HG02571 (cell line): ENCODE measurements around the gene GPR39.

Experiments
- ATAC-seq: cut with Tn5 transposase; IDR thresholded peaks from one replicate; pipeline ENCODE4 v1.9.1; 2021; ENCODE audit warnings: mild to moderate bottlenecking, moderate library complexity; ENCODE audit not compliant: unreplicated experiment

Gene GPR39

DNA sequence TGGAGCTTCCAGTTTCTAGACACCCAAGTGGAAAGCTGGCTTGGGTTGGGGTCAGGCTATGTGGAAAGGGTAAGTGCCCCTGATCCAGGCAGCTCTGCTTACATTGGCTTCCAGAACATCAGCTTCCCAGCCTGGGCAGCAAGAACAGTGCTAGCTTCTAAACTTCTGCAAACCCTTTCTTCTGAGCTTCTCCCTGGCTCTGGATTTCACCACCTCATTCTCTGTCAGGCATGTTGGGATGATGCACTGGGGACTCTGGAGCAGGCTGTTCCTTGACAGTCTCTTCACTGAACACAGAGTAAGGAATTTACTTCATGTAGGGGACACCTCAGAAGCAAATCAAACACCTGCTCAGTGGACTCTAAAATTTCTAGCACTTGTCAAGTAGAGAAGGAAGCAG, 180.6 kb downstream of the GPR39 start:
- no peak for ATAC-seq

DNA sequence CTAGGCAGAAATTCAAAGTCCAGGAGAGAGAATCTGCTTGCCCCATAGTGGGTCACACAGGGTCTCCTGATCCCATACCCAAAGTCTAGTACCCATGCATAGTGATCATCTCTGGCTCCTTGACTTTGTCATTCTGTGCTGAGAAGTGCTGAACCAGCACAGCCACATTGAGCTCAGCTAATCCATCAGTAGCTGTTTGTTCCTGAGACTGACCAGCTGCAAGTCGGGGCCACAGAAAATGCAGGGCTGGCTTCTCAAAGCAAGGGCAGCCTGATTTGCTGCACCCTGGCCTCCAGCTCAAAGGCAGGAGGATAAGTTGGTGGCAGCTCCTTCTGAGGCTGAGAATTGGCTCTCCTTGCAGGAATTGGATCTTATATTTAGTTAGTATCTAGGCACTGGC, 181.2 kb downstream of the GPR39 start:
- ATAC-seq = no peak

DNA sequence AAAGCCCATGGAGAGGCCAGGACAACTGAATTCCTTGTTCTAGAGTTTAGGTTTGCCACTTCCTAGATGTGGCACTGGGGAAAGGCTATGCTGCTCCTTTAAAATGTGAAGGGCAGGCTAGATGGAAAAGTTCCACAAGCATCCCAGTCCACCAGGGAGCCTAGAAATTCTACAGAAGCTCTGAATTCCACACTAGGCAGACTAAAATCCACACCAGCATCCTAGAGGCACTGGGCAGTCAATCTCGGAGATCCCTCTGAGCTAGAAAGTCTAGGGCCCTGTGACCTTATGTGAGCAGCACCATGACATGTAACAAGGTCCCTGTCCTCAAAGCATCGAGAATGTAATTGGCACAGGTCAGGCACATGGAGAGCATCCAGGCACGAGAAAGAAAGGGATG, 181.9 kb downstream of the GPR39 start:
- ATAC-seq = no peak

DNA sequence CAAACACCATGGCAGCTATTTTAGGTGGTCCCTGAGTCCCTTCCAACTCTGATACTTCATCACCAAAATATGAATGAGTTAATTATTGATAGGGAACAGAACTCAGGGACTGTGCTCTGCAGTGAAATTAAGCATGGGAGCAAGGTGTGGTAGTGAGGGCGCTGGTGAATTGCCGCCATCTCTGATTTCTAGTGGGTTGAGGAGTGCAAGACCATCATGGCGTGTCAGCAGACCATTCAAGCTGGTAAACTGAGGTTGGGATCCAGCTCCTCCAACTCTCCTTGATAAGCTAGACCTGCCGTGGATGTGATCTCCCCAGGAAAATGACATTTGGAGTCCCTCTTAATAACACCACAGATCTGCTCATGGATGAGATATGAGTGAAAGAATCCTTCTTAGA, 183.0 kb downstream of the GPR39 start:
- no peak for ATAC-seq

DNA sequence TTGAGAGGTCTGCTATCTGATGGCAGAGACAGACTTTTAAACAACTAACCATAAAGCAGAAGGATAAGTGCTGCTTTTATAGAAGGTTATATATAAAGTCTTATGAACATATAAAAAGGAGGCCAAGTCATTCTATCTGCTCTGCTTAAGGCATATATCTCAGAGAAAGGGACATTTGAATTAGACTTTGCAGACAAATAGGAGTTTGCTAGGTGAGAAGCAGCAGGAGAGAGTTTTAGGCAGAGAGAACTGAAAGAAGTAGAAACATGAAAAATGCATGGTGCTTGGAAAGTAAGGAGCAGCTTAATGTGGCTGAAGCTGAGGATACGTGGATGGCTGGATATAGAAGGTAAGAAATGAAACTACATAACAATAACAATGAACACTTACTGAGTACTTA, 188.0 kb downstream of the GPR39 start:
- ATAC-seq = no peak

DNA sequence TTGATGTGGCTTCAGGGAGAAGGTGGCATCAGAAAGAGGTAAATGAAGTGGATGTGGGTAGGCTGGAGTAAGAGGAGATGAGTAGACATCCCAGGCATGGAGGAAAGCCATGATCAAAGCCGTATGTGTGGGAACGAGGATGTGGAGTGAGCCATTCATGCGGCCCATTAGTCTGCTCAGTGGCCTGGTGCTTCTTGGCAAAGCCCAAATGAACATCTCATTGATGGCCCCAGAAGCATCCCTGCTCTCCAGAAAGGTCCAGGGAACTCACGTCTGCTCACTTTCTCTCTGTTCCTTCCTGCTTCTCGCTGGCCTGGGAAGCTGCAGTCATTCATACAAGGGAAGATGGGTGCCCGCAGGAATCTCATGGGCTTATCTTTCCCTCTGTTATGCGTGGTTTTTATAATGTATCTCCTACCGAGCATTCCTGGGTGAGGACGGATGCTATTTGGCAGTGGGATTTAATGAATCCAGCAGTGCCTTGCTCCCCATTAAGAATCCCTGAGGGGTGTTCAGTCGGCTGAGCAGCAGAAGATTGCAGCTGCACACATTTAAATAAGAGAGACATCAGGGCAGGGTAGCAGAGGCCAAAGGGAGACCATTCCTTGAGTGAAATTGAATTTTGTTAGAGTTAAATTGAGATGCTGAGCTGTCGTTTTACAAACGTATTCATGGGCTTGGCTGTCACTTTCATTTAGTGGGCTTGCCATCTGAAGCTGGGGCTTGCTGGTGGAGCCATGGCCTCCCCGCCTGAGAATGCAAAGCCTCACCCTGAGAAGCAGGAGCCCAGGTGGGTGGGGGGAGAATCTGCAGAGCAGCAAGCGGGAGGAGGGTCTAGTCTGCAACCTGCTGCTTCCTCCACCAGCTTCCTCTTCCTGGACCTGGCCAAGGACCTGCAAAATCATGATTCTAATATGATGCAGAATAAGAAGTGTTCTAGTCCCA, 188.9 kb downstream of the GPR39 start:
- ATAC-seq = no peak

DNA sequence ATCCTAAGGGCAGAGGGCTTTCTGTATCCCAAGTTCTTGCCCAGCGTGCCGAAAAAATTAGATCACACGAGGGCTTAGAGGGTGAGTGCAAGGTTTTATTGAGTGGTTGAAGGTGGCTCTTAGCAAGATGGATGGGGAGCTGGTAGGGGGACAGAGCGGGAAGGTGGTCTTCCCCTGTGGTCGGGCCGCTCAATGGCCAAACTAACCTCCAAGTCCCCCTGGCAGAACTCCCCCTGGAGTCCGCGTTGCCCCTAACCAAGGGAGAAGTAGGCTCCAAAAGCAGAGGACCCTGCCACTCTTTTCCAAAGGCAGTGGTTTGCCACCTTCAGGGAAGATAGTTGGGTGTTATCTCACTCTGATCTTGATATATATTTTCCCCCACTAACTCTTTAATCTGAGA, 190.0 kb downstream of the GPR39 start:
- no peak for ATAC-seq

DNA sequence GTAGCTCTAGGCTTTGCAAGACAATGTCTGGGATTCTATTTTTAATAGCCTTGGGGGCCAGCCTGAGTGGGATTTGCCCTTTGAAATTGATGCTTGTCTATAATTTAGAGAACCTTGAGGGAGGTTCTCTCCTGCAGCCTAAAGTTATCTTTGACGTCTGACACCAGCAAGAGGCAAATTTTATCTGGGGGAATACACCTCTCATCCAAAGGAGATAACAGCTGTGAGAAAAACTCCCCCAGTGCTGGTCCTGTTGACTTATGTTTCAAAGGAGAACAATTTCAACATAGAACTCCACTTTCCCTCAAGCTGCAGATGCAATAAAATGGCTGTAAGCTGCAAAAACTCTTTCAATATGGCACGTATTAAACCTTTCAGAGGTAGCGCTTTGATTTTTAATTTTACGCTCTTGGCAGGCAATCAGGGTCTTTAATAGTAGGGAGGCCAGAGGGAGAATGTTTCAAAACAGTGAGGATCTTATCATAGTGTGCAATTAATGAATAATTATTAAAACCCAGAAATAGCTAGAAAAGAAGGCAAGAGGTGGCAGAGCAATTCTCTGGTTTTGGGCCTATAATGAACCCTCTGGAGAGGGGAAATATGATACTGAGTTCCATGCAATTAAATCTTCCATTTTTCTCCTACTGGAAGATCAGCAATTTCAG, 191.0 kb downstream of the GPR39 start:
- ATAC-seq = no peak

DNA sequence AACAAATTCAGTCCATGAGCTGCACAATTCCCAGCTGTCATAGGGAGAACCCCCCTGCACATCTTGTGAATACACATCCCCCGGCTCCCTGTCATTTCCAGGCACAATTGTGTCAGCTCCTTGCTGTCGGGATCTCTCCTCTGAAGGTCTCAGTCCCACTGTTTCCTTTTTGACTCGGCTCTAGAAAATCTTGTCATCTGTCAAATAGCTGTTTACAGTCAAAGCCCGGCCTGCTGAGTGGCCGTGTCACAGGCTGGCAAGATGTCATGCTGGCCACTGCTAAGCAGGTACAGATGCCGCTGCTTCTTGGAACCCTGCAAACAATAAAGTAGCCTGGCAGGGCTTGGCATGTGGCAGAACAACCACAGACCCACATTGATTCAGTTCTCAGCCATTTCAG, 191.7 kb downstream of the GPR39 start:
- ATAC-seq = no peak

DNA sequence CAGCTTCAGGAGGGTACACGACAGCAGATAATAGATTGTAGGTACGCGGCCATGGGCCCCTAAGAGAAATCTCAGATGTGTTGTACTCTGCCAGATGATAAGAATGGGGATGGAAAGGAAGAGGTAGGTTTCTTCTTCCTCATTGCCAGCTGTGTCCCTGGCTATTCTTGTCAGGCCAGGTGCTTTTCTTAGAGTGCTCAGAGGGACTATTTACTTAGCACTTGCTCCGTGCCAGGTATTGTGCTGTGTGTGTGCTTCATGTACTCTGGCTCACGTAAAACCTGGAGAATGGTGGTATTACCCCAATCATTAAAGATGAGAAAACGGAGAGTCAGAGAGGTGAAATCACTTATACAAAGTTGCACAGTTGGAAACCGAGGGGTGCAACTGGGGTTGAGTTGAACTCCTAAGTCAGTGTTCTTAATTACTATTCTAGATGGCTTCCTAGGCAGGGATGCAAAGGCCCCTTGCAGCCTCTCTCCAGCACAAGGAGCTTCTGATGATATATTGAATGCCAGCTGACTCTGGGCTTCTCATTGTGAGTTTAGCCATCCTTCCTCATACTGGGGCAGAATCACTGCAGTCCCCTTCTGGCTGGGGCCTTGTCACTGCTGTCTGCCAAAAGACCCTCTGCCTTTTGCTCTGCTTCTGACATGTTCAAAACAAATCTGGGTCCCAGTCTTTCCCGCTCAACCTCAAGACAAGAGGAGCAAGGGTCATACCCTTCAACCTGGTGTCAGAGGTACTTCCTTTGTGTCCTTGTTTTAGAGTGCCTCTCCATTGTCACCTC, 192.7 kb downstream of the GPR39 start:
- no peak for ATAC-seq

DNA sequence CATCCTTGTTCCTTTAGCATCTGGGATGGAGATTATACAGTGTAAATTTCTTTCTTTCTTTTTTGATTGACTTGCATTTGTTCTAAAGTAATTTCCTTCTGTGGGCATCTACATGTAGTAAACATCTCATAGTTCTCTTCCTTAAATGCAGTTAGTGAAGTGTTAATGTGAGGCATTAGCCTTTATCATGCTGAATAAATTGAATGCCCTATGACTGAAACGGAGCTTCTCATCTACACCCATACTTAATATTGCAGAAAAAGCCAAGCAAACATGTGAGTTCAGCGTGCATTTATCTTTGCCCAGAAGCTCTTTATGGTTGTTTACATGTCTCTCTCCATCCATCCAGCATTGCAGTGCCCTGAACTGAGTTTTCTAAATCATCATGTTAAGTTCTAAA, 195.1 kb downstream of the GPR39 start:
- no peak for ATAC-seq

DNA sequence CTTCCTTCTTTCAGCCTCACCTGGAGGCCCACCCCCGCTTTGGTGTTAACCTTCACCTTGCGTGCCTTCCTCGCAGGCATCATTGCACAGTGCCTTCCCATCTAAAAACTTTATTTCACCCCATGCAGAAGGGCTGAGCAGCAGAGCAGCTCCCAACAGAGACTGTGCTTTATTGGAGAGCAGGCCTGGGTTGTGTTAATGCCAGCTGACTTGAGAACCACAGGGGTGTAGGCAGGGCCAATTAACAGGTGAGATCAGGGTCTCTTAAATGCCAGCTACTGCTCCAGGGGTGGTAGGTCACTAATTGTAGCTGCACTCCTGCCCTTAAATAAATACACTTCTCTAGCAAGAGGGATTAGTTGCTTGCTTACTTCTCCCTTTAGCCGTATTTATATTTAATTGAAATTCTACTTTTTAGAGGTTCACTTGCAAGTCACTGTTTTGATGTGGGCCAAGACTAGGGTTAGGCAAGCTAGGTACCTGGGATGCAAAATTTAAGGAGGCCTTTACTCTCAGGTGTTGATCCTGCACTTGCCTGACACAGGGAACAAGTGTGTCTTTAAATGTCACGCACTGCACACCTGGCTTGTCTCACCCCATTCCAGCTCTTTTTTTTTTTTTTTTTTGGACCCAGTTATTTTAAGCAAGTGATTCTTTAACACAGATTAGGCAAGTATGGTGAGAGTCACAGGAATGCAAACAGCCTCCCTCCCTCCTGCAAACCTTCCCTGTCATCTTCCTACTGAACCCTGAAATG, 198.9 kb downstream of the GPR39 start:
- no peak for ATAC-seq

DNA sequence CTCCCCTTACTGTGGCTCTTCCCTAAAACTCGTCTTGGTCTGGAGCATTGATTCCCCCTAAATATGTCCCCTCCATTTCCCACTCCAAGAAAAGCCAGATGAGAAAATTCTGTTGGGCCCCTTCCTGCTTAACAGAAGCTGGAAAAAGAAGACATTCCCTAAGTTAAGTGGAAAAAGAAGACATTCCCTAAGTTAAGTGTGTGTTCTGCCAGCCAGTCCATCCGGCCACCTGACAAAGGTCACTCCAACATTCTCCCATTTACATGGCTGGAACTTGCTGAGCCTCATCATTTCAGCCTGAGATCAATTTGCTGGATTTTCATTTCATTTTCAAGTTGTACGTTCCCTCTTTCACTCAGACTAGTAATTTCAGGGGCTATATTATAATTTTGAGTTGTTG, 201.4 kb downstream of the GPR39 start:
- no peak for ATAC-seq

DNA sequence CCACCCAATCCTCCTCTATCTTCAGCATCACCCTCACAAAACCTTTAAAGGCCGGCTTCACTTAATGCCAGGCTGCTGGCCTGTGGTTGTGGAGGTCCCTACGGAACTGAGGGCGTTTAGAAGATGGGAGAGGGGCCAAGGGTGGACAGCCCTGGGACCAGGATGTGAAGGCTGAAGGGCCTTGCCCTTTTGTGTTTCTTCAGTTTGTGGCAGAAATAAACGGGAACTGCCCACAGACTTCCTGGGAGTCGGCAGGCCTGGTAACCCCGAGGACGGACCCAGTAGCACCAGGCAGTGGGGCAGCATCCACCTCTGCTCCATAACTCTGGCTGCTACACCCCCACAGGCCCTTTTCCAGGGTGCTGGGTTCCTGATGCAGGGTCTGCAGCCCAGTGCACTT, 202.1 kb downstream of the GPR39 start:
- ATAC-seq = no peak

DNA sequence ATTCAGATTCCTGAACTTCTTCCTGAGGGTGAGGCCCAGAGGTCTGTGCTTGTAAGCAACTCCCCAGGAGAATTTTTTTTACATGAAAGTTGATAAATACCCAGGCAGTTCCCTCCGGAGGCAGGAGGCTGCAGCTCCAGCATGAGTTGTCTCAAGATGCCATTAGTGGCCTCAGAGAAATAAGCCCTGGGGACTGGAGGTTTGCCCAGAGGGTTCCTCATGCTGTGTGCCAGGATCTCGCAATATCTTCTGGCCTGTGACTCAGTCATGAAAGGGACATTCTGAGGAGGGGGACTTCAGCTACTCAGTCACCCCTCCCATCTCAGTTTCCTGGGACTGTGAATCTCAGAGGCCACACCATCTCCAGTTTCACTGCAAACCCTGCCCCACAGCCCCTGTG, 203.5 kb downstream of the GPR39 start:
- ATAC-seq = no peak

DNA sequence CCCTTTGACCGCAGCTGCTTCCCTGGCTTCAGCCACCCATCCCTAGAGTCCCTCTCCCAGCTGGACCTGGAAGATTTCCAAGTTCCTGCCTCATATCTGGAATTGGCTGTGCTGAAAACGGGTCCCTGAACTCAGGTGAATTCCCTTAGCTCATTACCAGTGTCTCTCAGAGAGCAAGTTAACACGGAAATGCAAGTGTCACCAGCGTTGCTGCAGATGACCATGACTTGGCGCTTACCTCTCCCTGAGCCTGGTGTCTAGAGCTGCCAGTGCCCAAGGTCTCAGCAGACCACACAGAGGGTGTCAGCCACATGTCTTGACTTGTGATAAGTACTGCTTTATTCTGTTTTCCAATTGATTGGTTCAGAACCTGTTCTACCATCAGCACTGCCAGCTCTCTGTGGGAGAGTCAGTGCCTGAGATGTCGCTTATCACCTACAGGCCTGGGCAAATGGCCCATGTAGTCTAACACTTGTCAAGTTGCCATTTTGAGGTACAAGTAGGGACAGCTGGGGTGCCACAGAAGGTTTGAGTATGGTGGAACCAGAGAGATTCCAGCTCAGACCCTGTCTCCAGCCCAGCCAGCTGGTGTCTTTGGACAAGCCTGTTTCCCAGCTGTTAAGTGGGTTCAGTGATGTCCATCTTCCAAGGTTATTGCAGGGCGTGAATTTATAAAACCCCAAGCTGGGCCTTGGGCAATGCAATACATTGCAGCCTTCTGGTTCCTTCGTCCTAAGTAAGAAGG, 204.7 kb downstream of the GPR39 start:
- no peak for ATAC-seq

DNA sequence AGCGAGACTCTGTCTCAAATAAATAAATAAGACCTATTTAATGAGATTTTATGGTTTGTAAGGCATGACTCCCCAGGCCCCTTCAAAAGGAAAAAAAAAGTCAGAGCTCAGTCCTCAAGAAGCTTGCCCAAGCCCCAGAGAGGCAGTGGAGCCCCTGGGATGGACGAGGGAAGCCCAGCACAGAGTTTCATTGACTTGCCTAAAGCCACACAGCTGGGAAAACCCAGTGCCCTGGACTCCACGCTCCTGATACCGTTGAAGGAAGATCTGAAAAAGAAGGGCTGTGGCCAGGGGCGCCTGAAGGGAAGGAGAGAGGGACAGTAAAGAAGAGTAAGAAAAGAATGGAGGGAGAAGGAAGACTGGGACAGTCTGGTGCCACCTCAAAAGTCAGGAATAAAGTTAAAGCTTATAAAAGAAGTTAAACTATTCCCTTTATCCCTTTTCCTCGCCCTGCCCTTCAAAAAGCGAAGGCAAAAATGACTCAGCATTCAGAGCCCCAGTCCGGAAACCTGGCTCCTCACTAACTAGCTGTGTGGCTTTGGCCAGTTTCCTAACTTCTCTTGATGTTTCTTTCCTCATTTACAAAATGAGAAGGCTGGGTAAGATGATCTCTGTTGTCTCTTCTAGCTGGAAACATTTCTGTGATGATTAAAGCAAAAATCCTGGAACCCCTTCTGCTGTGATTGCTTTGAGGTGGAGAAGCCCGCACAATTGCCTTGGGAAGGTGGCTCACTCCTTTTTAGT, 206.7 kb downstream of the GPR39 start:
- ATAC-seq = no peak

DNA sequence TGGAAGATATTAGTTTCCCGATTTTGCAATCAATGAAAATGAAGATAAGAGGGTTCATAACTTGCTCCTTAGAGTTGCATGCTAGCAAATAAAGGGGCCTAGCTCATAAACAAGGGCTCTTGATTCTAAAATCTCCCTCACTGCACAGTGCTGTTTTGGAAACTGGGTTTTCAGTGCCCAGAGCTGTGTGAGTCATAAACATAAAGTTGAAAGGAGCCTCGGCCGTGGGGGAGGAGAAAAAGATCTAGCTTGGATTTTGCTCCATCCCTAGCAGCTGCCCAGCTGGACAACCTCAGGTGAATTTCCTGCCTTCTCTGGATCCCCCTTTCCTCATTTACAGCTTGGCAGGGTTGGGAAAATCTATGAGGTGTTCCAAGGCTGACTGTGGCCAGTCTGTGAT, 210.9 kb downstream of the GPR39 start:
- ATAC-seq = no peak

DNA sequence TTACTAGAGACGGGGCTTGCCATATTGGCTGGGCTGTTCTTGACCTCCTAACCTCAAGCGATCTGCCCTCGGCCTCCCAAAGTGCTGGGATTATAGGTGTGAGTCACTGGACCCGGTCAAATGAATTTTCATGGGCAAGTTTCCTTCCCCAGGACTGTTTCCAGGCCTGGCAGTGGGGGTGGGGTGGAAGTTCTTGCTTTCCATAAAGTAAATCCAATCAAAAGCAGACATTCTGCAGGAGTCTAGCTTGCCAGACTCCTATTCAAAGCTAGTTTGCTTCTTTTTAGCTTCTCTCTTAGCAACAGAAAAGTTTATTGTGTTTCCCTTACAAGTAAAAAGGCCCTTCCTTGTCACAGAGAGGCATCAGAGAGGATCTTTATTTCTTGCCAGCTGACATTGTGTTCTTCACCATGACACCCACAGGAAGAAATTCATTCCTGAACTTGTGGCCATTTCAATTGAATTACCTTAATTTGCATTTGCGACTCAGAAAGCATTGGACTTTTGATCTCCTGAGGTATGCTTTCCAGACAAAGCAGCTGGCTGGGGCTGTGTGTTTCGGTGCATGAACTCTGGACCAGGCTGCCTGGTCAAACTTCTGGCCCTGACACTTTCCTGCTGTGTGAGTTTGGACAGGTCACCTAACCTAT, 215.5 kb downstream of the GPR39 start:
- no peak for ATAC-seq
